HG02642 (cell line): ENCODE results near the gene KCND3.

Source experiments
- ATAC-seq: cut with Tn5 transposase; IDR thresholded peaks from one replicate; pipeline ENCODE4 v1.9.1; 2021; ENCODE audit warnings: mild to moderate bottlenecking; ENCODE audit not compliant: unreplicated experiment, poor library complexity

KCND3 gene

GRCh38 chr1:111887875-111888274, 101.6 kb downstream of the KCND3 start:
- ATAC-seq = no peak

- ATAC-seq = no peak
Measured at GRCh38 chr1:111887385-111887784, 102.1 kb downstream of the KCND3 start.

- no peak for ATAC-seq
Measured at GRCh38 chr1:111886741-111887140, 102.7 kb downstream of the KCND3 start.

- ATAC-seq = no peak
Measured at GRCh38 chr1:111884772-111885443, 104.6 kb downstream of the KCND3 start.

GRCh38 chr1:111882986-111883560, 106.4 kb downstream of the KCND3 start:
- ATAC-seq = no peak

- ATAC-seq = no peak
Measured at GRCh38 chr1:111882559-111882958, 106.9 kb downstream of the KCND3 start.

- no peak for ATAC-seq
Measured at GRCh38 chr1:111880881-111881837, 108.3 kb downstream of the KCND3 start.

GRCh38 chr1:111879081-111879480, 110.4 kb downstream of the KCND3 start:
- ATAC-seq = no peak

GRCh38 chr1:111878649-111879048, 110.8 kb downstream of the KCND3 start:
- ATAC-seq = no peak

- ATAC-seq = no peak
Measured at GRCh38 chr1:111878091-111878490, 111.4 kb downstream of the KCND3 start.

- ATAC-seq = no peak
Measured at GRCh38 chr1:111876631-111877030, 112.8 kb downstream of the KCND3 start.

GRCh38 chr1:111875640-111876039, 113.8 kb downstream of the KCND3 start:
- no peak for ATAC-seq

GRCh38 chr1:111873460-111874030, 115.9 kb downstream of the KCND3 start:
- ATAC-seq = no peak

GRCh38 chr1:111870181-111870580, 119.3 kb downstream of the KCND3 start:
- ATAC-seq = no peak

GRCh38 chr1:111867868-111868440, 121.5 kb downstream of the KCND3 start:
- ATAC-seq = no peak

- ATAC-seq = no peak
Measured at GRCh38 chr1:111864862-111865261, 124.6 kb downstream of the KCND3 start.

GRCh38 chr1:111863401-111863800, 126.1 kb downstream of the KCND3 start:
- ATAC-seq = no peak

GRCh38 chr1:111862599-111862998, 126.9 kb downstream of the KCND3 start:
- ATAC-seq = no peak

GRCh38 chr1:111861523-111861922, 127.9 kb downstream of the KCND3 start:
- no peak for ATAC-seq

- ATAC-seq = no peak
Measured at GRCh38 chr1:111857194-111857651, 132.2 kb downstream of the KCND3 start.
